UCSD-AML1 (cell line): ENCODE measurements around the gene KRTAP5-9.
"Not testable (repeated sequence)": the region's sequence is repeated elsewhere in the genome, so short reads cannot be mapped to it uniquely, and the experiment has no call there.

ENCODE experiments used
- DNase-seq: peaks from one replicate; lab custom pipeline; 2025; ENCODE audit not compliant: unreplicated experiment; lab: John Stamatoyannopoulos, UW

The KRTAP5-9 gene

GRCh38 chr11:71581826-71582225 is 33.6 kb downstream of the KRTAP5-9 start:
- no peak for DNase-seq

- DNase-seq = no peak
These were observed 34.2 kb downstream of the KRTAP5-9 start, which contains the start of gene KRTAP5-11 for GRCh38 chr11:71582309-71582895. Gene KRTAP5-11 (minus strand): TSS chr11:71582875. CDS start chr11:71582837, 38 bp downstream.

- not testable (repeated sequence) for DNase-seq
These were observed 34.7 kb downstream of the KRTAP5-9 start for GRCh38 chr11:71582969-71583368.

GRCh38 chr11:71585673-71586072 is 37.5 kb downstream of the KRTAP5-9 start:
- DNase-seq = not testable (repeated sequence)

- DNase-seq = not testable (repeated sequence)
These were observed 40.1 kb downstream of the KRTAP5-9 start for GRCh38 chr11:71588314-71588713.

- DNase-seq = not testable (repeated sequence)
These were observed 40.8 kb downstream of the KRTAP5-9 start for GRCh38 chr11:71588822-71589545.

GRCh38 chr11:71589546-71589920 is 41.3 kb downstream of the KRTAP5-9 start:
- DNase-seq = not testable (repeated sequence)
